SK-N-SH treated with all-trans-retinoic acid at 6 μM for 48 hours (cell line): ENCODE data around the gene EPHA4.

Experiments used
- ATAC-seq: fragments of 200-7000 bp; cut with Tn5 transposase; 3 replicates; pipeline ENCODE4 v1.9.1; 2020; ENCODE audit warnings: mild to moderate bottlenecking, moderate library complexity
- BACH2 ChIP-seq: fragments of 250-450 bp; sonication (Bioruptor Pico); IDR thresholded peaks from 2 replicates; pipeline ENCODE4 v1.9.0; 2021; ENCODE audit warnings: mild to moderate bottlenecking, borderline replicate concordance
- CSDC2 ChIP-seq: fragments of 250-450 bp; sonication (Bioruptor Pico); IDR thresholded peaks from 2 replicates; pipeline ENCODE4 v1.5.0; 2020; ENCODE audit warnings: mild to moderate bottlenecking, moderate library complexity
- GLIS3 ChIP-seq: fragments of 250-450 bp; sonication (Bioruptor Pico); IDR thresholded peaks from 2 replicates; pipeline ENCODE4 v1.5.0; 2020; ENCODE audit warnings: mild to moderate bottlenecking, moderate library complexity
- ISL1 ChIP-seq: fragments of 250-450 bp; sonication (Bioruptor Pico); IDR thresholded peaks from 2 replicates; pipeline ENCODE4 v2.1.2; 2022; ENCODE audit warnings: mild to moderate bottlenecking, moderate library complexity
- OSR1 ChIP-seq: fragments of 250-450 bp; sonication (Bioruptor Pico); IDR thresholded peaks from 2 replicates; pipeline ENCODE4 v1.8.0; 2022; ENCODE audit warnings: moderate library complexity, mild to moderate bottlenecking, inconsistent platforms
- PATZ1 ChIP-seq: fragments of 250-450 bp; sonication (Bioruptor Pico); IDR thresholded peaks from 2 replicates; pipeline ENCODE4 v1.8.0; 2020; ENCODE audit warnings: mild to moderate bottlenecking, moderate library complexity, borderline replicate concordance
- PPARA ChIP-seq: fragments of 250-450 bp; sonication (Bioruptor Pico); IDR thresholded peaks from 2 replicates; pipeline ENCODE4 v1.5.0; 2020; ENCODE audit warnings: mild to moderate bottlenecking, borderline replicate concordance
- RARB ChIP-seq: fragments of 250-450 bp; sonication (Bioruptor Pico); IDR thresholded peaks from 2 replicates; pipeline ENCODE4 v1.8.0; 2021; ENCODE audit warnings: mild to moderate bottlenecking, moderate library complexity
- SNAI2 ChIP-seq: fragments of 250-450 bp; sonication (Bioruptor Pico); IDR thresholded peaks from 2 replicates; pipeline ENCODE4 v1.5.0; 2020; ENCODE audit warnings: mild to moderate bottlenecking, moderate library complexity
- TCF4 ChIP-seq: fragments of 250-450 bp; sonication (Bioruptor Pico); IDR thresholded peaks from 2 replicates; pipeline ENCODE4 v1.8.0; 2021; ENCODE audit warnings: mild to moderate bottlenecking, moderate library complexity, borderline replicate concordance
- TOX ChIP-seq: fragments of 250-450 bp; sonication (Bioruptor Pico); IDR thresholded peaks from 2 replicates; pipeline ENCODE4 v1.8.0; 2021; ENCODE audit warnings: mild to moderate bottlenecking, moderate library complexity, borderline replicate concordance
- ZC3H10 ChIP-seq: fragments of 250-450 bp; sonication (Bioruptor Pico); IDR thresholded peaks from 2 replicates; pipeline ENCODE4 v1.5.1; 2021; ENCODE audit warnings: mild to moderate bottlenecking, moderate library complexity
- ZFP3 ChIP-seq: fragments of 250-450 bp; sonication (Bioruptor Pico); IDR thresholded peaks from 2 replicates; pipeline ENCODE4 v1.5.0; 2020; ENCODE audit warnings: mild to moderate bottlenecking, moderate library complexity
- ZFP30 ChIP-seq: fragments of 450-650 bp; formaldehyde crosslinking; IDR thresholded peaks from 2 replicates; pipeline ENCODE4 v1.5.0; 2022; ENCODE audit warnings: mild to moderate bottlenecking, moderate library complexity
- ZNF565 ChIP-seq: fragments of 450-650 bp; formaldehyde crosslinking; conservative IDR thresholded peaks from 2 replicates; pipeline ENCODE4 v1.5.0; 2020; ENCODE audit warnings: low read depth, mild to moderate bottlenecking, moderate library complexity
- ZNF70 ChIP-seq: fragments of 450-650 bp; formaldehyde crosslinking; IDR thresholded peaks from 2 replicates; pipeline ENCODE4 v1.5.0; 2020; ENCODE audit warnings: mild to moderate bottlenecking, moderate library complexity
- ZNF8 ChIP-seq: fragments of 450-650 bp; formaldehyde crosslinking; IDR thresholded peaks from 2 replicates; pipeline ENCODE4 v1.5.0; 2020; ENCODE audit warnings: mild to moderate bottlenecking, moderate library complexity
- TF ChIP-seq, protein P1 (sequence below): fragments of 250-450 bp; sonication (Bioruptor Pico); IDR thresholded peaks from 2 replicates; pipeline ENCODE4 v1.5.1; 2021; ENCODE audit warnings: mild to moderate bottlenecking, moderate library complexity
- TF ChIP-seq, protein P2 (sequence below): fragments of 250-450 bp; sonication (Bioruptor Pico); IDR thresholded peaks from 2 replicates; pipeline ENCODE4 v1.8.0; 2021; ENCODE audit warnings: low read depth, mild to moderate bottlenecking, moderate library complexity, borderline replicate concordance
- TF ChIP-seq, protein P3 (sequence below): fragments of 250-450 bp; sonication (Bioruptor Pico); IDR thresholded peaks from 2 replicates; pipeline ENCODE4 v1.5.0; 2020; ENCODE audit warnings: mild to moderate bottlenecking, moderate library complexity

EPHA4 gene

DNA sequence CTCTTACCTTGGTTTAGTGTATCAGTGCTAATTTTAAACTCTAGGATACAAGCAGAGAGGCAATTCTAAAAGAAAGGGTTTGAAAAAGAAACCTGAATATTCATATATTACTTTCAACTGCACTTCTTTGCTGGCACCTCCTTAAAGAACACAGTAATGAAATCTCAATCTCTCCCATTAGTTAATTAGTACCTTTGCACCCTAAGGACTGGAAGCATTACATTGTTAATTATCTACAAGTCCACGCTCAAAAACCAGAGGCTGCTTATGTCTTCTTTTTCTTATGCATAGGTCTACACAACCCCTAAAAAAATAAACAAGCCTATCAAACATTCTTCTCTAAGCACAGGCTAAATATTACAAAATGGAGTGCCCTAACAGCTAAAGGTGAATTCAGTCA lies 20.2 kb downstream of the EPHA4 start:
- ATAC-seq: no peak
- TF ChIP-seq OSR1 (CRISPR knock-in tag) (no peak), PPARA (CRISPR knock-in tag) (no peak), ZC3H10 (no peak)
- TF ChIP-seq, protein P1, sequence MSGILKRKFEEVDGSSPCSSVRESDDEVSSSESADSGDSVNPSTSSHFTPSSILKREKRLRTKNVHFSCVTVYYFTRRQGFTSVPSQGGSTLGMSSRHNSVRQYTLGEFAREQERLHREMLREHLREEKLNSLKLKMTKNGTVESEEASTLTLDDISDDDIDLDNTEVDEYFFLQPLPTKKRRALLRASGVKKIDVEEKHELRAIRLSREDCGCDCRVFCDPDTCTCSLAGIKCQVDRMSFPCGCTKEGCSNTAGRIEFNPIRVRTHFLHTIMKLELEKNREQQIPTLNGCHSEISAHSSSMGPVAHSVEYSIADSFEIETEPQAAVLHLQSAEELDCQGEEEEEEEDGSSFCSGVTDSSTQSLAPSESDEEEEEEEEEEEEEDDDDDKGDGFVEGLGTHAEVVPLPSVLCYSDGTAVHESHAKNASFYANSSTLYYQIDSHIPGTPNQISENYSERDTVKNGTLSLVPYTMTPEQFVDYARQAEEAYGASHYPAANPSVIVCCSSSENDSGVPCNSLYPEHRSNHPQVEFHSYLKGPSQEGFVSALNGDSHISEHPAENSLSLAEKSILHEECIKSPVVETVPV (CRISPR knock-in tag): no peak

GRCh38 chr2:221549143-221549542 lies 23.0 kb downstream of the EPHA4 start:
- no peak for TF ChIP-seq PPARA (CRISPR knock-in tag)
- TF ChIP-seq PATZ1: no peak
- TF ChIP-seq, protein P2, sequence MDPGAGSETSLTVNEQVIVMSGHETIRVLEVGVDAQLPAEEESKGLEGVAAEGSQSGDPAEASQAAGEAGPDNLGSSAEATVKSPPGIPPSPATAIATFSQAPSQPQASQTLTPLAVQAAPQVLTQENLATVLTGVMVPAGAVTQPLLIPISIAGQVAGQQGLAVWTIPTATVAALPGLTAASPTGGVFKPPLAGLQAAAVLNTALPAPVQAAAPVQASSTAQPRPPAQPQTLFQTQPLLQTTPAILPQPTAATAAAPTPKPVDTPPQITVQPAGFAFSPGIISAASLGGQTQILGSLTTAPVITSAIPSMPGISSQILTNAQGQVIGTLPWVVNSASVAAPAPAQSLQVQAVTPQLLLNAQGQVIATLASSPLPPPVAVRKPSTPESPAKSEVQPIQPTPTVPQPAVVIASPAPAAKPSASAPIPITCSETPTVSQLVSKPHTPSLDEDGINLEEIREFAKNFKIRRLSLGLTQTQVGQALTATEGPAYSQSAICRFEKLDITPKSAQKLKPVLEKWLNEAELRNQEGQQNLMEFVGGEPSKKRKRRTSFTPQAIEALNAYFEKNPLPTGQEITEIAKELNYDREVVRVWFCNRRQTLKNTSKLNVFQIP (CRISPR knock-in tag): no peak
- no peak for TF ChIP-seq ZNF70 (CRISPR knock-in tag)
- TF ChIP-seq SNAI2: no peak
- no peak for TF ChIP-seq BACH2 (CRISPR knock-in tag)
- no peak for TF ChIP-seq ZFP30 (CRISPR knock-in tag)
- no peak for ATAC-seq

DNA sequence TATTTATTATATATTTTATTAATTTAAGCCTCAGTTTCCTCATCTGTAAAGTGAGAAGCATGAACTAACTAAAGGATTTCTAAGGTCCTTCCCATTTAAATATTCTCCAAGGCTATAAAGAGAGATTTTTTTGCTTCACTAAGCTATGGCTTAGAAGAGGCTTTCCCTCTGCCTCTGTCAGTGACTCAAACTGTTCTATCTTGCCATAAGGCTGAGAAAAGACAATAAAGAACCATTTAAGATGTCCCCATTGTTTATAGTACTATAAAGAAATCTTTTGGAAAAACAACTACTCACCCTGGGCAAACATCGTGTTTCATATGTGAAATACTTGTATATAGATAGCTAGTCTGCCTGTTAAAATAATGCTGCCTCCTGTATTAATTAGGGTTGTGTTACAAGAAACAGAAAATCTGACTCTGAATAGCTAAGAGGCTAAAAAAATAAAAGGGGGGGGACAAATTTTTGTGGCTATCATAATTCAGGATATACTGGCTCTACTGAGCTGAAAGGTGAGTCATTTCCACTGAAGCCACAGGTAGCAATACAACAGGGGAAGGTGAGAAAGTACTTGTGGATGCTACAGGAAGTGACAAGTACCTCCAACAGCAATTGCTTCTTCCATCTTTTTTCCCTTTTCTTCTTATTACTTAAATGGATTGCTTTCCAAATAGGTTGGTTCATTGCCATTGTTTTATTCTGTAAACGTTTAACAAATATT lies 25.4 kb downstream of the EPHA4 start:
- TF ChIP-seq, protein P1 (CRISPR knock-in tag): no peak
- TF ChIP-seq TCF4 (no peak), CSDC2 (CRISPR knock-in tag) (no peak), BACH2 (CRISPR knock-in tag) (no peak), GLIS3 (no peak), PATZ1 (no peak), ISL1 (no peak), ZC3H10 (no peak), ZNF8 (no peak), ZFP3 (CRISPR knock-in tag) (no peak), TOX (CRISPR knock-in tag) (no peak), RARB (CRISPR knock-in tag) (no peak), PPARA (CRISPR knock-in tag) (no peak), ZNF565 (CRISPR knock-in tag) (no peak)
- TF ChIP-seq, protein P3, sequence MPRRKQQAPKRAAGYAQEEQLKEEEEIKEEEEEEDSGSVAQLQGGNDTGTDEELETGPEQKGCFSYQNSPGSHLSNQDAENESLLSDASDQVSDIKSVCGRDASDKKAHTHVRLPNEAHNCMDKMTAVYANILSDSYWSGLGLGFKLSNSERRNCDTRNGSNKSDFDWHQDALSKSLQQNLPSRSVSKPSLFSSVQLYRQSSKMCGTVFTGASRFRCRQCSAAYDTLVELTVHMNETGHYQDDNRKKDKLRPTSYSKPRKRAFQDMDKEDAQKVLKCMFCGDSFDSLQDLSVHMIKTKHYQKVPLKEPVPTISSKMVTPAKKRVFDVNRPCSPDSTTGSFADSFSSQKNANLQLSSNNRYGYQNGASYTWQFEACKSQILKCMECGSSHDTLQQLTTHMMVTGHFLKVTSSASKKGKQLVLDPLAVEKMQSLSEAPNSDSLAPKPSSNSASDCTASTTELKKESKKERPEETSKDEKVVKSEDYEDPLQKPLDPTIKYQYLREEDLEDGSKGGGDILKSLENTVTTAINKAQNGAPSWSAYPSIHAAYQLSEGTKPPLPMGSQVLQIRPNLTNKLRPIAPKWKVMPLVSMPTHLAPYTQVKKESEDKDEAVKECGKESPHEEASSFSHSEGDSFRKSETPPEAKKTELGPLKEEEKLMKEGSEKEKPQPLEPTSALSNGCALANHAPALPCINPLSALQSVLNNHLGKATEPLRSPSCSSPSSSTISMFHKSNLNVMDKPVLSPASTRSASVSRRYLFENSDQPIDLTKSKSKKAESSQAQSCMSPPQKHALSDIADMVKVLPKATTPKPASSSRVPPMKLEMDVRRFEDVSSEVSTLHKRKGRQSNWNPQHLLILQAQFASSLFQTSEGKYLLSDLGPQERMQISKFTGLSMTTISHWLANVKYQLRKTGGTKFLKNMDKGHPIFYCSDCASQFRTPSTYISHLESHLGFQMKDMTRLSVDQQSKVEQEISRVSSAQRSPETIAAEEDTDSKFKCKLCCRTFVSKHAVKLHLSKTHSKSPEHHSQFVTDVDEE (CRISPR knock-in tag): no peak
- TF ChIP-seq, protein P2 (CRISPR knock-in tag): no peak
- ATAC-seq: no peak
